Osteocyte (in vitro differentiated cells): Measurements from ENCODE around the gene SOX9. TPM values are rescaled to one million over a fixed set of nuclear protein-coding genes. Genes with fewer than 3 reads are reported as not detected.
"Not testable (repeated sequence)": the region's sequence is repeated elsewhere in the genome, so short reads cannot be mapped to it uniquely, and the experiment has no call there.

Experiments used
- DNase-seq: peaks from one replicate; pipeline ENCODE4 v3.0.0; 2021; ENCODE audit warnings: mixed read lengths; ENCODE audit not compliant: unreplicated experiment; ENCODE audit errors: extremely low spot score
- H3K27ac Mint-ChIP-seq: one replicate; pipeline ENCODE4 v1.8.0; 2021; ENCODE audit warnings: mild to moderate bottlenecking, mixed read lengths; ENCODE audit not compliant: unreplicated experiment
- H3K27me3 Mint-ChIP-seq: one replicate; pipeline ENCODE4 v1.8.0; 2021; ENCODE audit warnings: mixed read lengths; ENCODE audit not compliant: unreplicated experiment
- H3K36me3 Mint-ChIP-seq: one replicate; pipeline ENCODE4 v1.8.0; 2021; ENCODE audit warnings: mixed read lengths; ENCODE audit not compliant: unreplicated experiment
- H3K4me1 Mint-ChIP-seq: one replicate; pipeline ENCODE4 v1.8.0; 2021; ENCODE audit warnings: mixed read lengths; ENCODE audit not compliant: unreplicated experiment
- H3K4me3 Mint-ChIP-seq: one replicate; pipeline ENCODE4 v1.8.0; 2021; ENCODE audit warnings: mild to moderate bottlenecking, moderate library complexity, mixed read lengths; ENCODE audit not compliant: unreplicated experiment
- H3K9me3 Mint-ChIP-seq: one replicate; pipeline ENCODE4 v1.8.0; 2021; ENCODE audit warnings: mixed read lengths; ENCODE audit not compliant: unreplicated experiment
- CTCF ChIP-seq: fragments of 200-600 bp; sonication (generic); IDR thresholded peaks from 2 replicates; pipeline ENCODE4 v1.5.0; 2021; ENCODE audit warnings: antibody characterized with exemption, mild to moderate bottlenecking, moderate library complexity
- total RNA-seq: library from RNA; stranded (reverse); gene quantifications from 2 replicates; pipeline ENCODE4 v1.2.1, GENCODE V29; 2021

The SOX9 gene
- total RNA-seq, 1 donor from 2014 or later: 1.9 TPM

- peaks cover 24% of the 10 kb centered on the region for H3K4me1 Mint-ChIP-seq
- DNase-seq: no peak
- no peak for TF ChIP-seq CTCF
- no peaks in the 10 kb centered on the region for H3K36me3 Mint-ChIP-seq
- peaks cover 6% of the 10 kb centered on the region for H3K27me3 Mint-ChIP-seq
- H3K9me3 Mint-ChIP-seq: no peaks in the 10 kb centered on the region
- no peak overlapping the region for H3K4me3 Mint-ChIP-seq
- no peak overlapping the region for H3K27ac Mint-ChIP-seq
These were observed 15.9 kb downstream of the SOX9 start for GRCh38 chr17:72136692-72137091.

- H3K27ac Mint-ChIP-seq: no peak overlapping the region
- no peak overlapping the region for H3K4me3 Mint-ChIP-seq
- DNase-seq: no peak
- TF ChIP-seq CTCF: no peak
- H3K27me3 Mint-ChIP-seq: peaks cover 6% of the 10 kb centered on the region
- H3K36me3 Mint-ChIP-seq: no peaks in the 10 kb centered on the region
- peaks cover 24% of the 10 kb centered on the region for H3K4me1 Mint-ChIP-seq
- no peaks in the 10 kb centered on the region for H3K9me3 Mint-ChIP-seq
These were observed 16.3 kb downstream of the SOX9 start for GRCh38 chr17:72137161-72137560.

- H3K27ac Mint-ChIP-seq: no peak overlapping the region
These were observed 18.4 kb downstream of the SOX9 start for GRCh38 chr17:72139212-72139611.

GRCh38 chr17:72141336-72141735, 20.5 kb downstream of the SOX9 start:
- DNase-seq: no peak
- peaks cover 11% of the 10 kb centered on the region for H3K4me1 Mint-ChIP-seq

More at GRCh38 chr17:72139212-72139611, 18.4 kb downstream of the SOX9 start:
- H3K36me3 Mint-ChIP-seq: no peaks in the 10 kb centered on the region
- TF ChIP-seq CTCF: no peak
- H3K4me3 Mint-ChIP-seq: no peak overlapping the region
- no peaks in the 10 kb centered on the region for H3K9me3 Mint-ChIP-seq
- H3K27me3 Mint-ChIP-seq: peaks cover 6% of the 10 kb centered on the region
- DNase-seq: no peak
- peaks cover 24% of the 10 kb centered on the region for H3K4me1 Mint-ChIP-seq

GRCh38 chr17:72142097-72142496, 21.3 kb downstream of the SOX9 start:
- not testable (repeated sequence) for H3K4me3 Mint-ChIP-seq, H3K4me1 Mint-ChIP-seq, H3K9me3 Mint-ChIP-seq, DNase-seq, H3K36me3 Mint-ChIP-seq, H3K27ac Mint-ChIP-seq
- H3K27me3 Mint-ChIP-seq: peaks cover 28% of the 10 kb centered on the region

More at GRCh38 chr17:72141336-72141735, 20.5 kb downstream of the SOX9 start:
- no peak overlapping the region for H3K4me3 Mint-ChIP-seq
- peaks cover 25% of the 10 kb centered on the region for H3K27me3 Mint-ChIP-seq
- H3K9me3 Mint-ChIP-seq: no peaks in the 10 kb centered on the region
- no peaks in the 10 kb centered on the region for H3K36me3 Mint-ChIP-seq
- no peak for TF ChIP-seq CTCF
- no peak overlapping the region for H3K27ac Mint-ChIP-seq

GRCh38 chr17:72142614-72143013, 21.8 kb downstream of the SOX9 start:
- Mint-ChIP-seq H3K4me1 (no peaks in the 10 kb centered on the region), H3K9me3 (no peaks in the 10 kb centered on the region)

More at GRCh38 chr17:72142614-72143013, 21.8 kb downstream of the SOX9 start:
- no peak for TF ChIP-seq CTCF
- H3K27me3 Mint-ChIP-seq: peaks cover 32% of the 10 kb centered on the region
- H3K27ac Mint-ChIP-seq: no peak overlapping the region
- no peak for DNase-seq
- no peak overlapping the region for H3K4me3 Mint-ChIP-seq
- H3K36me3 Mint-ChIP-seq: no peaks in the 10 kb centered on the region
